Cardiac fibroblast (primary cell): ENCODE results near the gene REPS1.
A peak's percentile ranks its signal among the peaks of the same experiment; 100 is the strongest.

Source experiments
- DNase-seq, 2 donors: peaks; one replicate each; pipeline versions ENCODE4 v3.0.0 to v3.0.0-alpha.2; 2010; ENCODE audit warnings: low read depth in 2 of 2
- H3K4me3 ChIP-seq, 2 donors: replicated peaks in 1 of 2; 1 replicate in 1 of 2; 2 replicates in 1 of 2; pipeline ENCODE4 v1.5.1; 2011; ENCODE audit warnings: low read depth in 2 of 2, low read length in 2 of 2, mild to moderate bottlenecking in 2 of 2, moderate library complexity in 1 of 2
- TF ChIP-seq, protein P1 (sequence below): IDR thresholded peaks from one replicate; pipeline ENCODE4 v1.5.1; 2011; ENCODE audit warnings: low read depth, mild to moderate bottlenecking, low read length, inconsistent platforms

The REPS1 gene

DNA sequence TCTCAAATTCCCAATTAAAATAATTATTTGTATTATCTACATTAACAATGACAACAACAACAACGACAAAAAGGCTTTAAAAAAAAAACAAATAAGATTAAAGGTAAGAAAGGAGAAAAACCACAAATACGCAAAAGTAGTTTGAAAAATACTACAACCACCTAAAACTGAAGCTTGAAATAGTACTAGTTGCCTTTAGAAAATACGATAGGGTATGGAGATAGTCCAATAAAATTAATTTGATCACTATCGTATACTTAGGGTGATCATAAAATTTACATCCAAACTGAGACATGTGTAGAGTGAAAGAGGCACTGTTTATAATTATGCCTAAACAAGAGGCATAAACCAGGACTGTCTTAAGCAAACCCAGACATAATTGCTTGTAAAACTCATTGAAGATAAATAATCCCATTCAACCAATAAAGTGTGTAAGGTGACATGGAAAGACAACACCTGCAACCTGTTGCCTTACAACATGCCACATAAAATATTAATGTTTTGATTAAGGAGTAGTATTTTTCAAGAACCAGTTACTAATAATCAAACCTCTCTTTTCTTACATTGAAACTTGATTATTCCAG is 22.7 kb downstream of the REPS1 start:
- H3K4me3 ChIP-seq = no peak overlapping the region
- DNase-seq = no peak
- TF ChIP-seq, protein P1, sequence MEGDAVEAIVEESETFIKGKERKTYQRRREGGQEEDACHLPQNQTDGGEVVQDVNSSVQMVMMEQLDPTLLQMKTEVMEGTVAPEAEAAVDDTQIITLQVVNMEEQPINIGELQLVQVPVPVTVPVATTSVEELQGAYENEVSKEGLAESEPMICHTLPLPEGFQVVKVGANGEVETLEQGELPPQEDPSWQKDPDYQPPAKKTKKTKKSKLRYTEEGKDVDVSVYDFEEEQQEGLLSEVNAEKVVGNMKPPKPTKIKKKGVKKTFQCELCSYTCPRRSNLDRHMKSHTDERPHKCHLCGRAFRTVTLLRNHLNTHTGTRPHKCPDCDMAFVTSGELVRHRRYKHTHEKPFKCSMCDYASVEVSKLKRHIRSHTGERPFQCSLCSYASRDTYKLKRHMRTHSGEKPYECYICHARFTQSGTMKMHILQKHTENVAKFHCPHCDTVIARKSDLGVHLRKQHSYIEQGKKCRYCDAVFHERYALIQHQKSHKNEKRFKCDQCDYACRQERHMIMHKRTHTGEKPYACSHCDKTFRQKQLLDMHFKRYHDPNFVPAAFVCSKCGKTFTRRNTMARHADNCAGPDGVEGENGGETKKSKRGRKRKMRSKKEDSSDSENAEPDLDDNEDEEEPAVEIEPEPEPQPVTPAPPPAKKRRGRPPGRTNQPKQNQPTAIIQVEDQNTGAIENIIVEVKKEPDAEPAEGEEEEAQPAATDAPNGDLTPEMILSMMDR = no peak

GRCh38 chr6:138964012-138964411 is 24.0 kb downstream of the REPS1 start:
- TF ChIP-seq, protein P1 = no peak
- no peak for DNase-seq
- no peak overlapping the region for H3K4me3 ChIP-seq

GRCh38 chr6:138963531-138963930 is 24.5 kb downstream of the REPS1 start:
- TF ChIP-seq, protein P1 = no peak
- peak in 1 of 2 donors; percentile 53 for DNase-seq
- no peak overlapping the region for H3K4me3 ChIP-seq

DNA sequence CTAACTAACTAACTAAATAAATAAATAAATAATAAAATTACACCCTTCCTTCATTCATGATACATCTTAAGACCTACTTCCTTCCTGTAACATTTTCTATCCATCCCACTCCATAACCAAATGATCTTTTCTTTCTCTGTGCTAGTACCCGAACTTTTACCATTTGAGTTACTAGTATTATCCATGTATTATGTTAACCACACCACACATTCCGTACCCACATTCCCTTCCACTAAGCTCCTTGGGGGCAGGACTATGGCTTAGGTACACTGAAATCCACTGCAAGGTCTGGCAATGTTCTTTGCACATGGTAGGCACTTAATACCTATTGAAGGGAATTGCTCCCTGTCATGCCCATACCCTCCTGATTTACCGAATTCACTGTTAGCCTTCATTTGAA is 24.9 kb downstream of the REPS1 start:
- TF ChIP-seq, protein P1 = no peak
- no peak overlapping the region for H3K4me3 ChIP-seq
- DNase-seq = no peak

- TF ChIP-seq, protein P1 = no peak
- DNase-seq = peak in 1 of 2 donors; percentile 77
- no peak overlapping the region for H3K4me3 ChIP-seq
Measured at GRCh38 chr6:138959521-138959920, 28.5 kb downstream of the REPS1 start.

DNA sequence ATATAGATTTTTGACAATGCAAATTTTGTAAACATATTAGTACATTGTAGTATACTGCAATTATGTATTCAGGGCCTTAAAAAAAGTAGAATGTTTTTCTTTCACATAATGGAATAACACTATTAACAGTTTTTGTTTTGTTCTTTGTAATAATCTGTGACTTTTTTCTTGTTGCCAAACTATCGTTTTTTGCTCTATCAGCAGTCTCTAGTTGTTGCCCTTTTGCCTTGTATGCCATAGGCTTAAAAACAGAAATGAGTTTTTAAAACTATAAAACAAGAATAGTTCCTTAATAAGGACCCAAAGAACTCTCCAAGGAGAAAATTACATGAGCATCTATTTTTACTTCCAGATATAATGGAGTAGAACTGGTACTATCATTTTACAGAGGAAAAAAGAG is 29.5 kb downstream of the REPS1 start:
- DNase-seq = no peak
- TF ChIP-seq, protein P1 = no peak
- H3K4me3 ChIP-seq = no peak overlapping the region

GRCh38 chr6:138957903-138958302 is 30.1 kb downstream of the REPS1 start:
- TF ChIP-seq, protein P1 = no peak
- no peak overlapping the region for H3K4me3 ChIP-seq
- no peak for DNase-seq
